ENCODE measurements around the gene ZBTB8A. TPM values are rescaled to one million over a fixed set of nuclear protein-coding genes. Genes with fewer than 3 reads are reported as not detected.
"Not testable (repeated sequence)": the region's sequence is repeated elsewhere in the genome, so short reads cannot be mapped to it uniquely, and the experiment has no call there.

The ZBTB8A gene
- polyA plus RNA-seq, 5 donors, result 9.2 to 18.1 (median 13.3) TPM

GRCh38 chr1:32533792-32534327, 5.4 kb upstream of the ZBTB8A start:
- DNase-seq, result no peak

GRCh38 chr1:32536117-32536516, 3.1 kb upstream of the ZBTB8A start:
- DNase-seq, result no peak

- DNase-seq, result no peak
Observed at GRCh38 chr1:32536764-32537163, 2.5 kb upstream of the ZBTB8A start.

GRCh38 chr1:32539584-32540571, 651 bp downstream of the ZBTB8A start:
- DNase-seq, result peak in 1 of 2 donors; percentile 18

- DNase-seq, result no peak
Observed at GRCh38 chr1:32540605-32541004, 1.4 kb downstream of the ZBTB8A start.

GRCh38 chr1:32541064-32541566, 1.9 kb downstream of the ZBTB8A start:
- no peak for DNase-seq

GRCh38 chr1:32546611-32547010, 7.4 kb downstream of the ZBTB8A start:
- no peak for DNase-seq

GRCh38 chr1:32549616-32550015, 10.4 kb downstream of the ZBTB8A start:
- peak; percentile 66 to 76 for DNase-seq

- DNase-seq, result no peak
Observed at GRCh38 chr1:32554288-32554687, 15.1 kb downstream of the ZBTB8A start.

- not testable (repeated sequence) for DNase-seq
Observed at GRCh38 chr1:32557035-32557434, 17.8 kb downstream of the ZBTB8A start.

- no peak for DNase-seq
Observed at GRCh38 chr1:32557812-32558211, 18.6 kb downstream of the ZBTB8A start.

- DNase-seq, result no peak
Observed at GRCh38 chr1:32568929-32569328, 29.7 kb downstream of the ZBTB8A start.

- no peak for DNase-seq
Observed at GRCh38 chr1:32580348-32581017, 41.3 kb downstream of the ZBTB8A start.

- no peak for DNase-seq
Observed at GRCh38 chr1:32592943-32593342, 53.7 kb downstream of the ZBTB8A start.

- no peak for DNase-seq
Observed at GRCh38 chr1:32600034-32600433, 60.8 kb downstream of the ZBTB8A start.

- DNase-seq, result no peak
Observed at GRCh38 chr1:32605711-32606424, 66.6 kb downstream of the ZBTB8A start.

GRCh38 chr1:32606565-32607371, 67.5 kb downstream of the ZBTB8A start:
- DNase-seq, result no peak

- DNase-seq, result no peak
Observed at GRCh38 chr1:32609180-32609579, 70.0 kb downstream of the ZBTB8A start.

- DNase-seq, result no peak
Observed at GRCh38 chr1:32611859-32612188, 72.6 kb downstream of the ZBTB8A start.

- DNase-seq, result peak; percentile 31 to 33
Observed at GRCh38 chr1:32612189-32612881, 73.1 kb downstream of the ZBTB8A start.

Data from right lung (tissue), 5 donors.